Measurements from ENCODE around the gene STK39.
"Not testable (repeated sequence)": the region's sequence is repeated elsewhere in the genome, so short reads cannot be mapped to it uniquely, and the experiment has no call there.

Gene STK39

GRCh38 chr2:168086851-168087250 lies 160.5 kb downstream of the STK39 start:
- Histone ChIP-seq H3K27ac (ENCODE audit: low read length) (no peak overlapping the region), H3K4me1 (ENCODE audit: insufficient read depth, low read length) (peaks cover 12% of the 10 kb centered on the region), H2AFZ (ENCODE audit: low read depth, low read length) (no peak overlapping the region), H3K4me3 (ENCODE audit: low read depth in 1 of 2, low read length in 2 of 2) (no peak overlapping the region), H3K4me2 (ENCODE audit: insufficient read depth, low read length) (no peak overlapping the region), H3K36me3 (ENCODE audit: insufficient read depth, low read length) (no peaks in the 10 kb centered on the region; the same call in 1 of the 2 replicates), H4K20me1 (ENCODE audit: insufficient read depth, low read length) (no peaks in the 10 kb centered on the region), H3K9ac (ENCODE audit: low read depth, low read length) (no peak overlapping the region), H3K9me3 (ENCODE audit: insufficient read depth, low read length, severe bottlenecking) (no peaks in the 10 kb centered on the region), H3K79me2 (ENCODE audit: insufficient read depth, low read length) (no peaks in the 10 kb centered on the region), H3K27me3 (ENCODE audit: insufficient read depth, low read length, poor library complexity) (no peaks in the 10 kb centered on the region)
- DNase-seq (no peak), ATAC-seq (ENCODE audit: insufficient read depth, low read depth) (no peak)
- TF ChIP-seq EZH2 (IDR thresholded peaks at IDR 0.05; ENCODE audit: borderline replicate concordance, low read depth, low read length, severe bottlenecking), result no peak
- TF ChIP-seq, protein P1, sequence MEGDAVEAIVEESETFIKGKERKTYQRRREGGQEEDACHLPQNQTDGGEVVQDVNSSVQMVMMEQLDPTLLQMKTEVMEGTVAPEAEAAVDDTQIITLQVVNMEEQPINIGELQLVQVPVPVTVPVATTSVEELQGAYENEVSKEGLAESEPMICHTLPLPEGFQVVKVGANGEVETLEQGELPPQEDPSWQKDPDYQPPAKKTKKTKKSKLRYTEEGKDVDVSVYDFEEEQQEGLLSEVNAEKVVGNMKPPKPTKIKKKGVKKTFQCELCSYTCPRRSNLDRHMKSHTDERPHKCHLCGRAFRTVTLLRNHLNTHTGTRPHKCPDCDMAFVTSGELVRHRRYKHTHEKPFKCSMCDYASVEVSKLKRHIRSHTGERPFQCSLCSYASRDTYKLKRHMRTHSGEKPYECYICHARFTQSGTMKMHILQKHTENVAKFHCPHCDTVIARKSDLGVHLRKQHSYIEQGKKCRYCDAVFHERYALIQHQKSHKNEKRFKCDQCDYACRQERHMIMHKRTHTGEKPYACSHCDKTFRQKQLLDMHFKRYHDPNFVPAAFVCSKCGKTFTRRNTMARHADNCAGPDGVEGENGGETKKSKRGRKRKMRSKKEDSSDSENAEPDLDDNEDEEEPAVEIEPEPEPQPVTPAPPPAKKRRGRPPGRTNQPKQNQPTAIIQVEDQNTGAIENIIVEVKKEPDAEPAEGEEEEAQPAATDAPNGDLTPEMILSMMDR (IDR thresholded peaks at IDR 0.05; ENCODE audit: borderline replicate concordance, extremely low read depth, low read length, poor library complexity, severe bottlenecking), result no peak

DNA sequence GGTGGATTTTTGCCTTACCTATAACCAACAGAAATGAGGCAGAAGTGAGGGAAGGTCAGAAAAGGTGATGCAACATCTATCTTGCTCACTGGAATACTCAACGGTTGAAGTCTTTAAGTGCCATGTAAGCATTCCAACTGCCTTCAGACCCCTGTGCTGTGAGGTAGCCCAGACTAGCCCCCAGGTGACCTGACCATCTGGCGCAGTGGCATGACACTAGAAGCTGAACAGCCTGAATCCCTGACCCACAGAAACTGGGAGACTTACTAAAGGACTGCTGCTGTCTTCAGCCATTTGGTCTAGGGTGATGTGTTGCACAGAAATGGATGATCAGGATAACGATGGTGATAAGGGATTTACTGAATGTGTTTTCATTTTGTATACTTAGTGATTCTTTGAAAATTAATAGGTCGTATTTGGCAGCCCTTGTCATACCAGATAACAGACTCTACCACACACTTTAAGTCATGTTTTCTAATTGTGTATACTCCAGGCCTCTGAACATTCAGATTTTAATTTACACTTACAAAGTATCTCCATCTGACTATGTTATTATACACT lies 161.5 kb downstream of the STK39 start:
- DNase-seq, result no peak
- Histone ChIP-seq H3K79me2 (ENCODE audit: insufficient read depth, low read length) (no peaks in the 10 kb centered on the region), H3K4me1 (ENCODE audit: insufficient read depth, low read length) (peaks cover 12% of the 10 kb centered on the region), H3K27me3 (ENCODE audit: insufficient read depth, low read length, poor library complexity) (no peaks in the 10 kb centered on the region), H4K20me1 (ENCODE audit: insufficient read depth, low read length) (no peaks in the 10 kb centered on the region), H2AFZ (ENCODE audit: low read depth, low read length) (no peak overlapping the region), H3K4me2 (ENCODE audit: insufficient read depth, low read length) (no peak overlapping the region), H3K27ac (ENCODE audit: low read length) (no peak overlapping the region), H3K36me3 (ENCODE audit: insufficient read depth, low read length) (peaks cover under 1% of the 10 kb centered on the region; the same call in 1 of the 2 replicates), H3K9me3 (ENCODE audit: insufficient read depth, low read length, severe bottlenecking) (no peaks in the 10 kb centered on the region), H3K4me3 (ENCODE audit: low read depth in 1 of 2, low read length in 2 of 2) (no peak overlapping the region), H3K9ac (ENCODE audit: low read depth, low read length) (no peak overlapping the region)
- no peak for TF ChIP-seq EZH2 (IDR thresholded peaks at IDR 0.05; ENCODE audit: borderline replicate concordance, low read depth, low read length, severe bottlenecking)
- TF ChIP-seq, protein P1 (IDR thresholded peaks at IDR 0.05; ENCODE audit: borderline replicate concordance, extremely low read depth, low read length, poor library complexity, severe bottlenecking), result no peak
- no peak for ATAC-seq (ENCODE audit: insufficient read depth, low read depth)

DNA sequence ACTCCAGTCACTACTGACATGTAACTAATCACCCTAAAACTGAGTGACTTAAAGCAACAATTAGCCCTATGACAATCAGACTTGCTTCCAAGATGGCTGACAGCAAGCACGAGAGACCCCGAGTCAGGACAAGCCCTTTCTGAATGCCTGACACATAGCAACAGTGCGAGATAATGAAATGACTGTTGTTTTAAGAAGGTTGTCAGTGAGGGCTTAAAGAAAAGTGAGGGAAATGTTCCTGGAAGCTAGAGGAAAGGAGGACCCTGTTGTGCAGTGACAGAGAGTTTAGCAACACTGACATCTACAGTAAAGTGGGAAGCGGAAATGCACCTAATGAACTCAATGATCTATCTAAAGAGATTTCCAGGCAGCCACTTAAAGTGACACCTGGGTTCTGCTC lies 163.1 kb downstream of the STK39 start:
- no peak overlapping the region for H3K4me3 ChIP-seq (ENCODE audit: low read depth in 1 of 2, low read length in 2 of 2)
- no peak overlapping the region for H3K9ac ChIP-seq (ENCODE audit: low read depth, low read length)
- H3K4me1 ChIP-seq (ENCODE audit: insufficient read depth, low read length), result peaks cover 7% of the 10 kb centered on the region
- TF ChIP-seq, protein P1 (IDR thresholded peaks at IDR 0.05; ENCODE audit: borderline replicate concordance, extremely low read depth, low read length, poor library complexity, severe bottlenecking), result no peak
- TF ChIP-seq EZH2 (IDR thresholded peaks at IDR 0.05; ENCODE audit: borderline replicate concordance, low read depth, low read length, severe bottlenecking), result no peak
- ATAC-seq (ENCODE audit: insufficient read depth, low read depth) (no peak), DNase-seq (no peak)
- no peak overlapping the region for H3K27ac ChIP-seq (ENCODE audit: low read length)
- no peaks in the 10 kb centered on the region for H3K27me3 ChIP-seq (ENCODE audit: insufficient read depth, low read length, poor library complexity)
- H3K4me2 ChIP-seq (ENCODE audit: insufficient read depth, low read length), result no peak overlapping the region
- H3K36me3 ChIP-seq (ENCODE audit: insufficient read depth, low read length), result peaks cover 4% of the 10 kb centered on the region; the same call in 1 of the 2 replicates
- no peak overlapping the region for H2AFZ ChIP-seq (ENCODE audit: low read depth, low read length)
- no peaks in the 10 kb centered on the region for H3K79me2 ChIP-seq (ENCODE audit: insufficient read depth, low read length)
- no peaks in the 10 kb centered on the region for H4K20me1 ChIP-seq (ENCODE audit: insufficient read depth, low read length)
- H3K9me3 ChIP-seq (ENCODE audit: insufficient read depth, low read length, severe bottlenecking), result no peaks in the 10 kb centered on the region

GRCh38 chr2:168081452-168081851 lies 165.9 kb downstream of the STK39 start:
- not testable (repeated sequence) for ATAC-seq (ENCODE audit: insufficient read depth, low read depth); H3K4me2 ChIP-seq (ENCODE audit: insufficient read depth, low read length); H3K27ac ChIP-seq (ENCODE audit: low read length); DNase-seq; H2AFZ ChIP-seq (ENCODE audit: low read depth, low read length); H4K20me1 ChIP-seq (ENCODE audit: insufficient read depth, low read length); H3K79me2 ChIP-seq (ENCODE audit: insufficient read depth, low read length); H3K36me3 ChIP-seq (ENCODE audit: insufficient read depth, low read length); H3K27me3 ChIP-seq (ENCODE audit: insufficient read depth, low read length, poor library complexity); H3K4me1 ChIP-seq (ENCODE audit: insufficient read depth, low read length); H3K9me3 ChIP-seq (ENCODE audit: insufficient read depth, low read length, severe bottlenecking); H3K9ac ChIP-seq (ENCODE audit: low read depth, low read length); H3K4me3 ChIP-seq (ENCODE audit: low read depth in 1 of 2, low read length in 2 of 2)
